HepG2 (cell line): ENCODE data around the gene TSNAXIP1. TPM values are rescaled to one million over a fixed set of nuclear protein-coding genes. Genes with fewer than 3 reads are reported as not detected.
A peak's percentile ranks its signal among the peaks of the same experiment; 100 is the strongest.

Experiments
- ARNT ChIP-seq: fragments of 450-650 bp; IDR thresholded peaks from 2 replicates; pipeline ENCODE4 v1.6.1; 2017
- CBX1 ChIP-seq: IDR thresholded peaks from one replicate; pipeline ENCODE4 v1.6.1; 2016; ENCODE audit warnings: antibody characterized with exemption, low read depth
- CBX5 ChIP-seq: sonication (generic); formaldehyde crosslinking; IDR thresholded peaks from 2 replicates; pipeline ENCODE4 v1.4.0; 2020; ENCODE audit warnings: missing genetic modification reagents, borderline replicate concordance
- DPF2 ChIP-seq: sonication (generic); formaldehyde crosslinking; IDR thresholded peaks from 2 replicates; pipeline ENCODE4 v1.4.0; 2020; ENCODE audit warnings: mild to moderate bottlenecking, low read depth, missing genetic modification reagents, borderline replicate concordance
- ERF ChIP-seq: IDR thresholded peaks from 2 replicates; pipeline ENCODE4 v1.6.1; 2018; ENCODE audit warnings: missing biosample characterization, missing genetic modification reagents
- FLYWCH1 ChIP-seq: sonication (generic); formaldehyde crosslinking; IDR thresholded peaks from 2 replicates; pipeline ENCODE4 v1.8.1; 2023; ENCODE audit warnings: mild to moderate bottlenecking, missing genetic modification reagents
- HMGA1 ChIP-seq: sonication (generic); formaldehyde crosslinking; conservative IDR thresholded peaks from 2 replicates; pipeline ENCODE4 v1.4.0; 2020; ENCODE audit warnings: missing genetic modification reagents
- KDM4B ChIP-seq: sonication (generic); formaldehyde crosslinking; IDR thresholded peaks from 2 replicates; pipeline ENCODE4 v1.4.0; 2020; ENCODE audit warnings: missing genetic modification reagents
- MAF1 ChIP-seq: sonication (generic); formaldehyde crosslinking; IDR thresholded peaks from 2 replicates; pipeline ENCODE4 v1.5.0; 2020; ENCODE audit warnings: missing genetic modification reagents, borderline replicate concordance
- PCBP1 ChIP-seq: fragments of 200-400 bp; formaldehyde crosslinking; IDR thresholded peaks from 2 replicates; pipeline ENCODE4 v1.6.1; 2017; ENCODE audit warnings: mild to moderate bottlenecking, low read depth, low read length, borderline replicate concordance
- POGZ ChIP-seq: sonication (generic); formaldehyde crosslinking; IDR thresholded peaks from 2 replicates; pipeline ENCODE4 v1.4.0; 2020; ENCODE audit warnings: mild to moderate bottlenecking, missing genetic modification reagents
- PTBP1 ChIP-seq: fragments of 200-400 bp; formaldehyde crosslinking; IDR thresholded peaks from 2 replicates; pipeline ENCODE4 v1.6.1; 2018; ENCODE audit warnings: low read length, low read depth; ENCODE audit not compliant: poor library complexity, severe bottlenecking
- SALL2 ChIP-seq: sonication (generic); formaldehyde crosslinking; IDR thresholded peaks from 2 replicates; pipeline ENCODE4 v1.8.1; 2023; ENCODE audit warnings: mild to moderate bottlenecking, missing genetic modification reagents, inconsistent platforms
- SP140L ChIP-seq: sonication (generic); formaldehyde crosslinking; IDR thresholded peaks from 2 replicates; pipeline ENCODE4 v1.4.0; 2020; ENCODE audit warnings: missing genetic modification reagents, borderline replicate concordance
- SRSF9 ChIP-seq: fragments of 200-400 bp; formaldehyde crosslinking; IDR thresholded peaks from 2 replicates; pipeline ENCODE4 v1.6.1; 2018; ENCODE audit warnings: borderline replicate concordance, mild to moderate bottlenecking, low read depth, low read length; ENCODE audit not compliant: insufficient read depth, poor library complexity, severe bottlenecking
- U2AF2 ChIP-seq: fragments of 200-400 bp; formaldehyde crosslinking; IDR thresholded peaks from 2 replicates; pipeline ENCODE4 v1.6.1; 2017; ENCODE audit warnings: low read depth, mild to moderate bottlenecking, low read length
- YEATS2 ChIP-seq: sonication (generic); formaldehyde crosslinking; IDR thresholded peaks from 2 replicates; pipeline ENCODE4 v1.4.0; 2020; ENCODE audit warnings: missing genetic modification reagents, borderline replicate concordance
- YEATS4 ChIP-seq: sonication (generic); formaldehyde crosslinking; IDR thresholded peaks from 2 replicates; pipeline ENCODE4 v1.4.0; 2020; ENCODE audit warnings: missing genetic modification reagents, borderline replicate concordance
- ZKSCAN5 ChIP-seq: sonication (generic); formaldehyde crosslinking; IDR thresholded peaks from 2 replicates; pipeline ENCODE4 v1.5.1; 2020; ENCODE audit warnings: mild to moderate bottlenecking, missing genetic modification reagents
- ZNF296 ChIP-seq: sonication (generic); formaldehyde crosslinking; conservative IDR thresholded peaks from 2 replicates; pipeline ENCODE4 v1.5.0; 2020; ENCODE audit warnings: mild to moderate bottlenecking, missing genetic modification reagents
- ZNF354B ChIP-seq: sonication (generic); formaldehyde crosslinking; IDR thresholded peaks from 2 replicates; pipeline ENCODE4 v1.8.0; 2022; ENCODE audit warnings: mild to moderate bottlenecking, missing genetic modification reagents
- ZNF441 ChIP-seq: sonication (generic); formaldehyde crosslinking; IDR thresholded peaks from 2 replicates; pipeline ENCODE4 v1.7.0; 2021; ENCODE audit warnings: missing genetic modification reagents, borderline replicate concordance
- ZNF530 ChIP-seq: sonication (generic); formaldehyde crosslinking; IDR thresholded peaks from 2 replicates; pipeline ENCODE4 v1.5.0; 2020; ENCODE audit warnings: low read depth, mild to moderate bottlenecking, missing genetic modification reagents
- ZNF550 ChIP-seq: sonication (generic); formaldehyde crosslinking; IDR thresholded peaks from 2 replicates; pipeline ENCODE4 v1.4.0; 2020; ENCODE audit warnings: mild to moderate bottlenecking, missing genetic modification reagents, borderline replicate concordance
- ZNF850 ChIP-seq: sonication (generic); formaldehyde crosslinking; conservative IDR thresholded peaks from 2 replicates; pipeline ENCODE4 v1.9.0; 2021; ENCODE audit warnings: mild to moderate bottlenecking, missing genetic modification reagents
- ZNF891 ChIP-seq: sonication (generic); formaldehyde crosslinking; IDR thresholded peaks from 2 replicates; pipeline ENCODE4 v1.5.0; 2020; ENCODE audit warnings: mild to moderate bottlenecking, missing genetic modification reagents
- polyA plus RNA-seq, 8 experiments: library from polyadenylated mRNA; depleted of rRNA in 3 of 8; stranded (reverse) in 7 of 8; unstranded in 1 of 8; fragments of >200 nt; fragmentation: Illumina TruSeq in 4 of 8; extraction: Trizol in 4 of 8; gene quantifications; 2 replicates each; pipeline versions ENCODE4 v1.2.1 to v1.2.3, GENCODE V29; 2011 to 2016; ENCODE audit warnings: low read depth in 4 of 8, missing spikeins in 1 of 8, mixed read lengths in 1 of 8; ENCODE audit not compliant: insufficient read depth in 1 of 8
- total RNA-seq, 5 experiments: library from RNA; depleted of rRNA; stranded (reverse); fragments of >200 nt; fragmentation: Illumina TruSeq; extraction: Trizol; gene quantifications; 2 replicates each; pipeline ENCODE4 v1.2.3, GENCODE V29; 2016; ENCODE audit warnings: low read depth in 1 of 5
- TF ChIP-seq, protein P1 (sequence below): sonication (generic); formaldehyde crosslinking; IDR thresholded peaks from 2 replicates; pipeline ENCODE4 v1.5.0; 2020; ENCODE audit warnings: mild to moderate bottlenecking, low read depth, missing genetic modification reagents, borderline replicate concordance
- TF ChIP-seq, protein P2 (sequence below): sonication (generic); formaldehyde crosslinking; IDR thresholded peaks from 2 replicates; pipeline ENCODE4 v1.9.0; 2021; ENCODE audit warnings: missing genetic modification reagents, mild to moderate bottlenecking, borderline replicate concordance
- TF ChIP-seq, protein P3 (sequence below): sonication (generic); formaldehyde crosslinking; IDR thresholded peaks from 2 replicates; pipeline ENCODE4 v1.8.1; 2023; ENCODE audit warnings: mild to moderate bottlenecking, moderate library complexity, missing genetic modification reagents

The TSNAXIP1 gene
- total and polyA plus RNA-seq, 2 of the 13 experiments (the other 11 are each of a cell fraction or from before 2014, with no cell fraction given): 0.37 to 0.86 TPM

DNA sequence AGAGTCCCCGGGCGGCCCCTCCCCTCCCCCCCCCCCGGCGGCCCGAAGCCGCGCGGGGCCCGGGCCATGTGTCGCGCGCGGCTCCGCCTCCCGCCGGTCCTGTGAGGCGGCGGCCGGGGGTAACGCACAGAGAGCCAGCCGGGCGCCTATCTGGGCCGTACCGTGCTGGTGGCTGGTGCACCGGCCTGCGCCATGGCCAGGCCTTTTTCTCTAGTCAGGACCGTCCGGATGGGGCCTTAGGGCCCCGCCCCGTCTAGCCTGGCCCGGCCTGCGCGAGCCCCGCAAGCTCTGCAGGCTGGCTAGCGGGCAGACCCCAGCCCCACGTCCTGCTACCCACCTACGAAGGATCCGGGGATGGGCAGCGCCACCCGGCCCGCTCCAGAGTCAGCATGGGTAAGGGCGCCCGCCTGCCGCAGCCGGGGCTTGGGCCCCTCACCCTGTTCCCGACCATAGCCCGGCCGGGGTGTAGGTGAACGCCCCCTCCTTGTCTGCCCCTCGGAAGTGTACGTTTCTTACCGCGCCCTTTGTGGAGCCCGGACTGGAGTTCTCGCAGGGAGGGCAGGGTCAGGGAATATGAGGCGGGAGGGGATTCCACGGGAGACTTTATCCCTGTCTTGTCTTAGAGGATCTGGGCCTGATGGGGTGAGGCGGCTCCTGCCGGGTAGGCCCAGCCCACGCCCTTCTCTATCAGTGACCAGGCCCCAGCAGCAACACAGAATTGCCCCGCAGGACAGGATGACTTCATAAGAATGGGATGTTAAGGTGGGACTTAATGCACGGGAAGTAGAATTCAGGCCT is 40.6 kb downstream of the TSNAXIP1 start, which contains the start of gene CENPT (continued):
- no peak for TF ChIP-seq ZNF530 (CRISPR knock-in tag)
- TF ChIP-seq YEATS4 (CRISPR knock-in tag): peak; percentile 12; the same call in 1 of the 2 replicates
- TF ChIP-seq ZNF550: no peak
- no peak for TF ChIP-seq KDM4B (CRISPR knock-in tag)
- TF ChIP-seq CBX1: no peak
- TF ChIP-seq, protein P1, sequence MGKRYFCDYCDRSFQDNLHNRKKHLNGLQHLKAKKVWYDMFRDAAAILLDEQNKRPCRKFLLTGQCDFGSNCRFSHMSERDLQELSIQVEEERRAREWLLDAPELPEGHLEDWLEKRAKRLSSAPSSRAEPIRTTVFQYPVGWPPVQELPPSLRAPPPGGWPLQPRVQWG (CRISPR knock-in tag): no peak
- no peak for TF ChIP-seq ARNT
- TF ChIP-seq ZNF354B (CRISPR knock-in tag): no peak
- TF ChIP-seq ZNF441 (CRISPR knock-in tag): 0 out of 2 replicates have a peak, but pooled peaks have one; percentile 5
- TF ChIP-seq ZNF296: 0 out of 2 replicates have a peak, but pooled peaks have one; percentile 49
- TF ChIP-seq U2AF2: no peak
- no peak for TF ChIP-seq POGZ
- no peak for TF ChIP-seq DPF2 (CRISPR knock-in tag)
- 0 out of 2 replicates have a peak, but pooled peaks have one; percentile 46 for TF ChIP-seq ZNF891 (CRISPR knock-in tag)
- TF ChIP-seq ERF: no peak; the same call in 1 of the 2 replicates
- 0 out of 2 replicates have a peak, but pooled peaks have one; percentile 24 for TF ChIP-seq ZKSCAN5 (CRISPR knock-in tag)
- TF ChIP-seq PCBP1: no peak
- TF ChIP-seq SP140L (CRISPR knock-in tag): no peak
- TF ChIP-seq CBX5: 0 out of 2 replicates have a peak, but pooled peaks have one; percentile 26
- TF ChIP-seq, protein P2, sequence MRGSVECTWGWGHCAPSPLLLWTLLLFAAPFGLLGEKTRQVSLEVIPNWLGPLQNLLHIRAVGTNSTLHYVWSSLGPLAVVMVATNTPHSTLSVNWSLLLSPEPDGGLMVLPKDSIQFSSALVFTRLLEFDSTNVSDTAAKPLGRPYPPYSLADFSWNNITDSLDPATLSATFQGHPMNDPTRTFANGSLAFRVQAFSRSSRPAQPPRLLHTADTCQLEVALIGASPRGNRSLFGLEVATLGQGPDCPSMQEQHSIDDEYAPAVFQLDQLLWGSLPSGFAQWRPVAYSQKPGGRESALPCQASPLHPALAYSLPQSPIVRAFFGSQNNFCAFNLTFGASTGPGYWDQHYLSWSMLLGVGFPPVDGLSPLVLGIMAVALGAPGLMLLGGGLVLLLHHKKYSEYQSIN (CRISPR knock-in tag): no peak
- no peak for TF ChIP-seq MAF1 (CRISPR knock-in tag)
- TF ChIP-seq ZNF850 (CRISPR knock-in tag): no peak
- TF ChIP-seq YEATS2 (CRISPR knock-in tag): no peak
- TF ChIP-seq FLYWCH1 (CRISPR knock-in tag): 0 out of 2 replicates have a peak, but pooled peaks have one; percentile 17
- TF ChIP-seq, protein P3, sequence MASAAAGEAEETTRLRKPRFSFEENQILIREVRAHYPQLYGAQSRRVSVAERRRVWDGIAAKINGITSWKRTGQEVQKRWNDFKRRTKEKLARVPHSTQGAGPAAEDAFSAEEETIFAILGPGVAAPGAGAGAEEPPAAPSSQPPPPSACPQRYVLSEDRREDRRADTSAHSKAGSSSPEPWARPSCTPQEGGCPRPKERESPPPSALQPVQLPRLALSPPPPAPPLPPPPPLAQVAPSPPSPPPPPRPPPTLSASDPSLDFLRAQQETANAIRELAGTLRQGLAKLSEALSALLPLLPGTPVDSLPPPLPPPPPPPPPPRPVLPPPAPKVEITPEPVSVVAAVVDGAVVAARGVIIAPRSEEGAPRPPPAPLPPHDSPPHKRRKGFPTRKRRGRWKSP (CRISPR knock-in tag): no peak
- peak; percentile 75 for TF ChIP-seq PTBP1
- no peak for TF ChIP-seq SRSF9
- TF ChIP-seq SALL2 (CRISPR knock-in tag): no peak; the same call in 1 of the 2 replicates
- no peak for TF ChIP-seq HMGA1 (CRISPR knock-in tag)
